Stimulated activated CD4-positive, alpha-beta T cell treated with anti-CD3 and anti-CD28 coated beads, Interleukin-12 subunit alpha, Interleukin-12 subunit beta, amount 100 ng/mL, for 48 hours (primary cell): ENCODE data around the gene LOXL3.

Experiments
- DNase-seq, 3 donors: peaks; one replicate each; pipeline ENCODE4 v3.0.0-alpha.2; 2020; ENCODE audit warnings: low read depth in 2 of 3, low spot score in 1 of 3

LOXL3 gene

DNA sequence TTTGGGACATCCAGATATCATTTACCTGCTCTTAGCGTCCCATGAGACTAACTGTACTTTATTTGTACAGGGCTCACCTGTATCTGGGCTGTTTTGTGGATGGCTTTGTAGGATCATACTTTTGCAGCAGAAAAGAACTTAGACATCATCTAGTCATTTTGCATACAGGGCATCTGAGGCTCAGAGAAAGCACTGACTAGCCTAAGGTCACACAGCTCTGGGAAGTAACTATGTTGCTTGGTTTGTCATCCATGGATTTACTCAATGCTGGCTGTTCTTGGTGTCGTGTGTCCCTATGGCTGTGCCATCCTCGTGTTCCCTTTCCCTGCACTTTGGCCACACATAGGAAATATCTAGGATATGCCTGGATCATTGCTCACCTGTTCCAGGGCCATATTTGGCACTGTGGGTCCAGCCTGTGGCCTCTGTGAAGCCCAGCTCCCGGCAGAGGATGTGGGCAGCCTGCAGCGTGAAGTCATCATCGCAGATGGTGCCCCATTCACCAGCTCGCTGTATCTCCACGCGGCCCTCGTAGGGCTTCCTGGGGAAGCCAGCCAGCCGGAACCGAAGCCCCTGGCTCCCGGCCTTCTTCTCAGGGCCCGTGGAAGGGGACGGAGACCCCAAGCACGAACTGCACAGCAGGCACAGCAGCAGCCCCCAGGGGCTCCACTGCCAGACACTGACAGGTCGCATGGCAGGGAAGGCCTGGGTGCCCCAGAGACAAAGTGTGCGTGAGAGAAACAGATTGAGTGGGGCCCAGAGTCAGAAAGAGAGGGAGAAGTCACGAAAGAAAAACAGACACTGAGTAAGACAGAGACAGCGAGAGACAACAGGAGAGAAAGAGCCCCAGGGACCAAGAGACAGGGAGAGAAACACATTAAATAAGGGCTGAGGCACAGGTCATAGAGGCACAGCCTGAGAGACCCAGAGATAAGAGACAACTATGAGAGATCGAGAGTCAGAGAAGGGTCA, 1.5 kb downstream of the LOXL3 start:
- DNase-seq, result no peak

DNA sequence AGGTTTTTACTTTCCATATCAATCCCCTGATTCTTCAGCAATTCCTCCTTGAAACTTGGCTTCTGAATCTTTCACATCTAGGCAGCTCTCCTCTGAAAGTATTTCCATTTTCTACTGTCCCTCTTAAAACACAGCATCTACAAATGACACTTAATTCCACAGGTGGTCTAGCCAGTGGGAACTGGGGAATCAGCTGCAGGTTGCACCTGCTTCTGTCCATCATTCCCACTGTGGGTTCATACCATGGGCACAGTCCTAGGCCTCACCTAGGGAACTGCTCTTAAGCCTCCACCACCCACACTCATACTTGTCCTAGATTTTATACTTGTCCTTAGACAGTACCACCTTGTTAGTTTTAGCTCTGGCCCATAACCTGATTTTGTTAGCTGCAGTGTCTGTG, 2.2 kb downstream of the LOXL3 start:
- DNase-seq, result no peak

DNA sequence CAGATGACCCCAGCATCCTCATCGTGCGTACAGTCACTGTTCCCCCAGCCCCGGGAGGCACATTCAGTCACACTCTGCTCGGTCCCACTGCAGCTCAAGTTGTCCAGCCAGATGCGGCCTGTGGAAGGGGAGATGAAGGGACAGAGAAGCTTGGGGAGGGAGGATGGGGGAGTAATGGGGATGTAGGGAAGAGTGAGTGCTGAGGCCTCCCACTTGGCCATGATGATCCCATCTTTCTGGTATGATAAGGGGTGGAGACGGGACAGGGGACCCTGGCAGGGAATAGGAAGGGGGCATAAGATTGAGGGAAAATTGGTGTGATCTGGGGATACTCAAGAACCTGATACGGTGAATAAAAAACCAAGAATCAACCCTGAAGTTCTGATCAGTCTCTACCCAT, 3.5 kb downstream of the LOXL3 start:
- DNase-seq, result no peak

DNA sequence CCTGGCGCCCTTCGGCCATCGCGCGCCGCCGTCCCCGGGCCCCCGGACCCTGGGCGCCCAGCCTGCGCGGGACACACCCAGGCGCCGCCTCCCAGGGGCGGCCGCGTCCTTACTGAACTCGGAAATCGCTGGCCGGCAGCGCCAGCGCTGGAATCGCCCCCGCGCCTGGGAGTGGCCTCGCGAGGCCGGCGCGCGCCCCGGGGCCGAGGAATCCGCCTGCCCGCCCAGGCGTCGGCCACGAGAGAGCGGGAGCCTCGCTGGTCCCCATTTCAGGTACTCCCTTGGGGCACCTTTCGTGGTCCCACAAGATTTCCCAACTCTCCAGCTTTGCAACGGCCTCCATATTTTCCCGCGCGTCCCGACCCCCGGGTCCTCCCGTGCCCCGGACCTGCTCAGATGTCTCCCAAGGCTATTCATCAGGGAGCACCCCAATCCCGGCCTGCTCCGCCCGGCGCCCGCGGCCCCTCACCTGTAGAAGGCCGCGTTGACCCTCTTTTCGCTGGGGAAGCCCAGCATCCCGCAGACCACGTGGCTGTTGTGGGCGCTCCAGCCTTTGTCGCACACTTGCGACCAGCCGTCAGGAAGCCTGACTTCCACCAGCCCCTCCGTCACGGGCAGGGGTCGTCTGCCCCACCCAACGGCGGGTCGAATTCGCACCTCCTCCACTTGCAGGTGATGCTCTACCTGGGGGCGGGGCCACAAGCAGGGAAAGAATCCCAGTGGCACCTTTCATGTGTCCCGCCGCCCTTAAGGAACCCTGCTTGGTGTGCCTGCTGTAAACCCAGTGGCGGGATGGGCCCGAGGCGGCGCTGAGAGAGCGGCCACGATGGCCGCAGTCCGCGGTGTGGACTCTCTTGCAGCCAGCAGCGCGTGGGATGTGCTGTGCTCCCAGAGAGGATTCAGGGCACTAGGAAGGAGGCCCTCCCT, 4.6 kb downstream of the LOXL3 start:
- peak in 1 of 3 donors; percentile 24 for DNase-seq

DNA sequence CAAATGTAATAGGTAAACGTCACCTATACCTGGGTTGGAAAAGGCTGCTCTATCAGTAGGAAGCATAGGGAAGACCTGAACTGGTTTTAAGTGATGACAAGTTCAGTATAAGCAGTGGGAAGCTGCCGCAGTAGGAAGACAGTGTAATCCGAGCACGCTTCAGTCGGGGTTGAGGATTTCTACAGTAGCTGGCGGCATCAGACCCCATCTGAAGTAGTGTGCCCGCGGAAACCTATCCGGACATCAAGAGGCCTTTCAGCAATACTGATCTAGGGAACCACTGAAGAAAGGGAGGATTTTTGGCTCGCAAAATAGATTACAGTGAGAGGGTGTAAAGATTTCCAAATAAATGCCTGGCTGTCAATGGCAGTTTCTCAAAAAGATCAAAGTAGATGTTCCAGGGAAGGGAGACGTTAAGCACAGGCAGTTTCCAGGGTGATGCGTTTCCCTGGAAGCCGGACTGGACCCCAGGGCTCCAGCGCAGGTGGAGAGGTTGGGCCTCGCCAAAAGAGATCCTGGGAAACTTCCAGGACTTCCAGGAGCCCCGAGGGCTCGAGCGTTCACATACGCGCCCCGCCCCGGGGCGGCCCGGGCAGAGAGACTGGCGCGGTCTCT, 5.3 kb downstream of the LOXL3 start:
- no peak for DNase-seq

DNA sequence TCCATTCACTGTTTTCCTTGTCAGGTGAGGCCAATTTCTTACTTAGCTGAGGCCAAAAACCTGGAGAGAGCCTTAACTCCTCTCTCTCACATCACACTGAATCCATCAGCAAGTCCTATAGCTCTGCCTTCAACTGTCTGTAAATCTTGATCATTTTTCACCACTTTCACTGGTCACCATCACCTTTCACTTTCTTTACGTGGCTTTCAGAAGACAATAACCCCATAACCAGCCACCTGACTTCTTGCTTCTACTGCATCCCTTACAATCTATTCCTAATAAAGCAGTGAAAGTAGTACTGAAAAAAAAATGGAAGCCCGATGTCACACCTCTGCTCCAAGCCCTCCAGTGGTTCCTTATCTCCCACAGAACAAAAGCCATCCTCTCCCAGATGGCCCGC, 7.7 kb downstream of the LOXL3 start:
- no peak for DNase-seq

DNA sequence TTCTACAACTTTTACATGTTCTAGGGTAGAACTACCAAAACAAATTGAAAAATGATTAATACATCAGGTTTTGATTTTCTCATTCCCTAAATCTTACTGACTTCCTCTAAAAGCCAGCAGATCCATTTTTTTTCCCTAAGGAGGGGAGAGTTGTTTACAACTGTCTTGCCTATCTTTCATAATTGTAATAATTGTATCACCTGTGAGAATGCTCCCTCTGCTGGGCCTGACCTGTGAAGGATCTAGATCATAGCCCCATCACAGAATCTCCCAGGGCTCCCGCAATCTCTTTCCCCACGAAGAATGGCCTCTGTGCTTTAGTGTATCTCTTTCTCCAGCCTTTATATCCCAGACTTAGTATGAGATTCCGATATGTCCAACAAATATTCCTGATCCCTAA, 9.1 kb downstream of the LOXL3 start:
- no peak for DNase-seq

DNA sequence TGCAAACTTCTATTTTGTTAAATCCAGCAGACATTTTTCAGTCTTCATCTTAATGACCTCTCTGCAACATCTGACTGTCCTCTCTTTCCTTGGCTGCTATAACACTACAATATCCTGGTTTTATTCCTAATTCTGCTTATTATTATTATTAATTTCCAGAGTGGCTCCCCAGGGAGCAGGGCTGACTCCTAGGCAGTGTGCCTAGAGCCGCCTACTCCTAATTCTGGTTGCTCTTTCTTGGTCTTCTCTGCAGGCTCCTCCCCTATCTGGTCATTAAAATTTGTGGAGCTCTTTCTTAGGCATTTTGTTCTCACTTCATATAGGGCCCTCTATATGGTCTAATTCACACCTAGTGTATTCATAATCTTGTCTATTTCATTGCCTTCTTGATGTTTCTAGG, 10.8 kb downstream of the LOXL3 start:
- DNase-seq, result no peak

DNA sequence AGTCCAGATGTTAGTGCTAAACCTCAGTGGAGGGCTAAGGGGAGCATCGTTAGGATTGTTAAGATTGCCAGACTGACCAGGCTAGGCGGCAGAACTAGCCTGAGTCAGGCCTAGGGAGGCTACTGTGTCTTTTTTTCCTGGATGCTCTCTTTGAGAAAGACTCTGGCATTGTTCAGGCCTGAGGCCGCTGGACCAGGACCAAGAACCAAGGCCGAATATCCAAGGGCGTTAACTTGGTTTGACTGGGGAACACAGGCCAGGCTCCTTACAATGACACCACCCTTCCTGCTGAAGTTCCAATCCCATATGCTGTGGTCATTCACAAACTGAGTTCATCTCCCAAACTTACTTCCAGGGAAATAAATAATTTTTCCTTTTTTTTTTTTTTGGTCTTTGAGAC, 13.5 kb downstream of the LOXL3 start:
- no peak for DNase-seq

DNA sequence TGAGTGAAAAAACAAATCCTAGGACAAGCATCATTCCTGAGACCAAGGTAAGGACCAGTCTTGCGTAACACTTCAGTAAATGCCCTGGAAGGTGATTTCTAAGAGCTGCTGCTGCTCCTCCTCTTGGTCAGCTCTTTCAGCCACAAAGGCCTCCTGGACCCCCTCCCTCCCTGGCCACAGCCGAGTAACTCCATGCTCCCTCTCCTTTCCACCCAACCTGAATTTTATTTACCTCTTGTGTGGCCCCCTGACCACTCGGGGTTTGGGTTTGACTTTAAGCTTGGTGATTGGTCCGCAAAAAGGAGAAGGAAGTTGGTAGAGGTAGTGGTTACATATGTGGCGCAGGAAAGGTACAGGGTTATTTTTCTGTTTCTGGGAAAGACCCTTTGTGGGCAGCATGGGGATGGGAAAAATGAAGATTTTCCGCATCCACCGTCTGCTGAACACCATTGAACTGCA, 14.8 kb downstream of the LOXL3 start:
- DNase-seq, result no peak

DNA sequence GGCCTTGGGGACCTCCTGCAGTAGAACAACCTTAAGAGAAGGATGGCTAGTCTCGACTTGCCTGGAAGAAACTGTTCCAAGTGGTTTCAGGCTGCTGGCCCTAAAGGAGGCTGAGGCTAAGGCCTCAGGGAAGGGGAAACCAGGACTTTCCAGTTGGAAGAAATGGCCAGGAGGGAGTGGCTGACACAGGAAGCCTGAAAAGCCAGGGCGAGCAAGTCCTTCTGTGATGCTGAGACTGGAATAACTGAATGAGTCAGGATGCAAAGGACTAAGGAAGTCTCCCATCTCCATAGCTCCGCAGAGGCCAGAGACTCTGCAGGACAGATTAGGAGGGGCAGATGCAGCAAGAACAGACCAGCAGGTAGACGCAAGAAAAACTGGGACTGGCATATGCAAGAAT, 16.6 kb downstream of the LOXL3 start:
- DNase-seq, result no peak

DNA sequence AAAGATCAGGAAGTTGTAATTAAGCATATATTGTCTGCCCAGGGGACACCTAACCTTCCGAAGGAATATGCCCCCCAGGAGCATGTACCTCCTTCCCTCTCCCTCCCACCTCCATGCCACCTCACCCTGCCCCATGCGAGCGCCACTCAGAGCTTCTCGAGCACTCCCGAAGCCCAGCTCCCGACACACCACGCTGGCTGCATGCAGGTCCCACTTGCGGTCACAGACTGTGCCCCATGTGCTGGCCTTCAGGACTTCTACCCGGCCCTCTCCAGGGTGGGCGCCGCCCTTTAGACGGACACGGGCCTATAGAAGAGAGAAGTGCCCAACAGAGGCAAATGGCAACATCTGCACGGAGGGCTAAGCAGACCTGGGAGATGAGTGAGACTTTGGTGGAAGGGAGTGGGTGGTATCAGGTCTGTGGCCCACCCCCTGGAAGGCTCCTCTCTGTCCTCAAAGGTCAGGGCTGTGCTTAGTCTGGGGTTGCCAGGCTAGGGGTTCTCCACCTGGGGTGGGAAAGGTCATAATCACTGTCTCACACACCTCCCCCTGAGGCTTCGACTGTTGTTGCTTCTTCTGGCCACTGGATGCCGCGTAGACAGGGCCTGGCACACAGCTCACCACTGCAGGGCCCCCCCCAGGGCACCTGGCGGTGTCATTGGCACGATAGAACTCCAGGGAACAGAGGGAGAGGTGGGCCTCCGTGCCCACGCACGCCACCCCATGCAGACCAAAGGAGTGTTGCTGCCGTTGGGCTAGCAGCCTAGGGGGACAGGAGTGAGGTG, 17.4 kb downstream of the LOXL3 start:
- no peak for DNase-seq

DNA sequence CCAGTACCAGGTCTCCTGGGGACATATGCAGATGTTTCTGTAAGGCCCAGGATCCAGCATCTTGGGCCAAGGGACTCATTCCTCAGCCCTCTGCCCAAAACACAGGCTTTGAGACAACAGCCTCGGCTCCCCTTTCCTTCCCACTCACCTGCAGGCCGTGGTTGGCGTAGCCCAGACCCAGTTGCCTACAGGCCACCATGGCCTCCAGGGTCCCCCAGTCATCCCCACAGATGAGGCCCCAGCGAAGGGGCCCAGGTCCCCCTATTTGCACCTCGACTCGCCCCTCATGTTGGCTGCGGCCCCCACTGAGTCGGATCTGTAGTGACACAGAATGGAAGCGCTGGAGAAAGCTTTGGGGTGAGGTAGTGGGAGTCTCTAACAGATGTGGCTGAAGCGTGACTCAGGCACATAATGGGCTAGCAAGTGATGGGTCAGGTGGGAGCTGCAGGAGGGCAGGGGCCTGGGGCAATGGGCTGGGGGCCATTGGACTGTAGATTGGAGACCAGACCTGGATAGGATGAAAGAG, 18.2 kb downstream of the LOXL3 start:
- no peak for DNase-seq

DNA sequence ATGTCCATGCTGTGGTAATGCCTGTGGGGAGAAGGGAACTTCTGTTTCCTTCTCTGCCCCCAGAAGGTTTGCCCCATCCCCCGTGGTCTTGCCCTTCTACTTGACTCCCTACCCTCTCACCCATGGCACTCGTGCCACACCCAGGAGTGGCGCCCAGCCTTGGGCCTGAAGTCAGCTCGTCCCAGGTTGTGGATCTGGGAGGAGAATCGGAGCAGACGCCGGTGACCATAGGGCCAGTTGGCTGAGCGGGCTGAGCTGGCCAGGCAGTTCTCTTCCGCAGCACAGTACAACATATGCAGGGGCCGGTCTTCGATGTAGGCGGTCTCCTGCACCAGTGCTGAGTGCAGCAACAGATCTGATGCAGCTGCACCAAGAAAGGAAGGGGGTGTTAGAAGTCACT, 19.3 kb downstream of the LOXL3 start:
- DNase-seq, result no peak

DNA sequence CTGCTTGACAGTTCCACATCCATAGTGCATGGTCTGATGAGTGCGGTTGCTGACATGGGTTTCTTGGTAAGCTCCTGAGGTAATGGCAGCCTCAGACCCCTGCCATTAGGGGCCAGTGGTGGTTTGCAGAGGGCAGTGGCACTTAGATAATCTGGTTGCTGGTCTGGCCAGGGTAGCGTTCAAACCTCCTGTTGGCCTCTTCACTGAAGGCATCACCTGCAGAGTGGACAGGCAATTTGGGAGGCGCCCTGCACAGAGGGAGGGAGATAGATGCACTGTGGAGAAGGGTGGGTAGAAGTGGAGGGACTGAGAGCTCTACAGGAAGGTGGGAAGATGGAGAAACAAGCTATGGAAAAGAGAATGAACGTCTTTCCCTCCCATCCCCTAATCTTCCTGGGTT, 20.3 kb downstream of the LOXL3 start:
- no peak for DNase-seq

DNA sequence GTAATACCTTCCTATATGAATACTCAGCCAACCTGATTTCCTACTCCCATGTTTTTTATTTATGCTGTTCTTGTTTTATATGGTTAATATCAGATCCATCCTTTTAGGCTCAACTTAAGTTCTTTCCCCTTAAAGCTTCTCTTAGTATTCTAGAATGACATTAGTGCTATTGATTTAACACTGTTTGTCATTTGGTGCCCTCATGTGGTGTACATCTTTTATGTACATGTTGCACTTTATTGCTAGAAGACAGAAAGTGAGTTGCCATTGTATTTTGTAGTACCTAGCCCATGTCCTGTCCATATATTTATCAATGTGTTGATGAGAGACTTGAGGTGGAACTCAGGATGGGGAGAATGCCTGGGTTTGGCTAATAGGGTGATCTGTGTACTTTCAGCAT, 21.5 kb downstream of the LOXL3 start:
- DNase-seq, result no peak

DNA sequence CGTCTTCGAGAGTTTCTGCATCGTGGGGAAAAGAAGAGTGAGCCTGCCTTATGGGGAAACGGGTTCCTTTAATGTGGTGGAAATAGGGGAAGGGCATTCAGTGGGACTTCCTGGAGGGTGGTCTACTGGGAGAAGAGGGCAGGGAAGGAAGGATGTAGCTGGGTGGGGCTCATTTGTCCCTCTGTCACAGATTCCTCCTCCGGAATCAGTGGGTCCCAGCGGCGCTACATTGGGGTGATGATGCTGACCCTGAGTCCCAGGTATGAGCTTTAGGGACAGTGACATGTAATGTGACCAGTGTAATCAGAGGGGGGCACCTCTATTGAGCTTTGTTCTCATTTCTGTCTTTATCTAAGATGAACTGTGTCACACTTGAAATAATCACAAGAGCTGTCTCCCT, 22.1 kb downstream of the LOXL3 start:
- no peak for DNase-seq

DNA sequence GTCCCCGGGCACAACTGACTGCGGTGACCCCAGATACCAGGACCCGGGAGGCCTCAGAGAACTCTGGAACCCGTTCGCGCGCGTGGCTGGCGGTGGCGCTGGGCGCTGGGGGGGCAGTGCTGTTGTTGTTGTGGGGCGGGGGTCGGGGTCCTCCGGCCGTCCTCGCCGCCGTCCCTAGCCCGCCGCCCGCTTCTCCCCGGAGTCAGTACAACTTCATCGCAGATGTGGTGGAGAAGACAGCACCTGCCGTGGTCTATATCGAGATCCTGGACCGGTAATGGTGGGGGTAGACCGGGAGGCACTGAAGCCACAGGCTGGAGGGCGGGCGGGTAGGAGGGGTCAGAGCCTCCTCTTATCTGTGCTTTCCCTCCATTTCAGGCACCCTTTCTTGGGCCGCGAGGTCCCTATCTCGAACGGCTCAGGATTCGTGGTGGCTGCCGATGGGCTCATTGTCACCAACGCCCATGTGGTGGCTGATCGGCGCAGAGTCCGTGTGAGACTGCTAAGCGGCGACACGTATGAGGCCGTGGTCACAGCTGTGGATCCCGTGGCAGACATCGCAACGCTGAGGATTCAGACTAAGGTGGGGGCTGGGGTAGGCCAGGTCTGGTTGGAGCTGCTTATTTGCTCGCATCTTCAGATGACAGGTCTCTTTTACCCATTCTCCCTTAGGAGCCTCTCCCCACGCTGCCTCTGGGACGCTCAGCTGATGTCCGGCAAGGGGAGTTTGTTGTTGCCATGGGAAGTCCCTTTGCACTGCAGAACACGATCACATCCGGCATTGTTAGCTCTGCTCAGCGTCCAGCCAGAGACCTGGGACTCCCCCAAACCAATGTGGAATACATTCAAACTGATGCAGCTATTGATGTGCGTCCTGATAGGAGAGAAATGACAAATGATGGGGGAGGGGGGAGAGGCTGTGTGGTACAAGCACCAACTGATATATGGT, 23.2 kb downstream of the LOXL3 start:
- DNase-seq, result peak in 1 of 3 donors; percentile 39
